ENCODE data around the gene SPATA6L. TPM values are rescaled to one million over a fixed set of nuclear protein-coding genes. Genes with fewer than 3 reads are reported as not detected.

Gene SPATA6L
- total and polyA plus RNA-seq, 11 donors, result 0.14 to 2.1 (median 0.55) TPM; not detected in 1

DNA sequence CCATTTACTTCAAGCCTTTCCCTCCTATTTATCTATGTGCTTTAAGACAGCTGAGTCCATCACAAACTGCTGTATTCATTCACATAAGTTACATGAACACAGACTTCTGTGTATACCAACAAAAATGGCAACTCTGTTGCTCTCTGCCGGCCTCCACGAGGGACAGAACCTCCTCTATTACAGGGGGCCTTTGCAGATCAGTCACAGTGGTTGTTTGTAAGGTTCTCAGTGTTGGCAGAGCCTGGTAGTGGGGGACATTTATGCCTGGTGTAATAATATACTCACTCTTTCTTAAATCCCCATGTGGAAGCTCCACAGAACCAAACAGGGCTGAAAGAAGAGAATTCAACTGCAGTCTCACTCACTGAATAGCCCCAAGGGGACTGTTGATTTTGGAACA is 99.5 kb downstream of the SPATA6L start:
- no peaks in the 10 kb centered on the region for H3K9me3 ChIP-seq
- no peaks in the 10 kb centered on the region for H3K4me1 ChIP-seq
- no peak for TF ChIP-seq POLR2A (IDR thresholded peaks at IDR 0.05)
- H3K36me3 ChIP-seq, result peaks cover 0 to 2% (median 0%) of the 10 kb centered on the region in 9 donors
- DNase-seq (no peak), ATAC-seq (no peak)
- no peaks in the 10 kb centered on the region for H3K27me3 ChIP-seq
- H3K27ac ChIP-seq, result no peak overlapping the region
- WGBS, 4 donors, result 85 to 98% (median 88%) methylated on average over 2 of the region's 2 CpGs
- H3K4me3 ChIP-seq, result no peak overlapping the region
- intact Hi-C loops (cut with DNase I), result no loop called here

DNA sequence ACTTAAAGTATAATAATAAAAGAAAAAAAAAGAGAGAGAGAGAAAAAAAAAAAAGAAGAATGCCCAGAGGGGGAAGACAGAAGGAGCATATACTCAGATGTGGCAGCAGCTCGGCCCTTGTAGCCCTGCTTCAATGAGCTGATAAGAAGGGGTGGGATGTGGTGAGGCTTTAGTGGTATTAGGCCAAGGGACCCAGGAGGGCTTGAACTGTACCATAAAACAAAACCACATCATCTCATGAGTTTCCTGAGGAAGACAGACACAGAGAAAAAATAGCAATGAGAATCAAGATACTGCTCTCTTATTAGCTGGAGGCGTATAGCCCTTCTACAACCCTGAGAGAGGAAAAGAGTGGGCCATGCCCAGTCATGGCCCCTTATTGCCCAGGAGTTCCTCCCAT is 103.2 kb downstream of the SPATA6L start:
- Histone ChIP-seq H3K27ac (no peak overlapping the region), H3K27me3 (no peaks in the 10 kb centered on the region), H3K4me3 (no peak overlapping the region), H3K9me3 (no peaks in the 10 kb centered on the region), H3K4me1 (peaks cover 0 to 15% (median 6%) of the 10 kb centered on the region in 12 donors), H3K36me3 (peaks cover 0 to 2% (median 0%) of the 10 kb centered on the region in 9 donors)
- intact Hi-C loops (cut with DNase I), result no loop called here
- DNase-seq, result no peak
- ATAC-seq, result no peak
- TF ChIP-seq POLR2A (IDR thresholded peaks at IDR 0.05), result no peak
- TF ChIP-seq, protein P1, sequence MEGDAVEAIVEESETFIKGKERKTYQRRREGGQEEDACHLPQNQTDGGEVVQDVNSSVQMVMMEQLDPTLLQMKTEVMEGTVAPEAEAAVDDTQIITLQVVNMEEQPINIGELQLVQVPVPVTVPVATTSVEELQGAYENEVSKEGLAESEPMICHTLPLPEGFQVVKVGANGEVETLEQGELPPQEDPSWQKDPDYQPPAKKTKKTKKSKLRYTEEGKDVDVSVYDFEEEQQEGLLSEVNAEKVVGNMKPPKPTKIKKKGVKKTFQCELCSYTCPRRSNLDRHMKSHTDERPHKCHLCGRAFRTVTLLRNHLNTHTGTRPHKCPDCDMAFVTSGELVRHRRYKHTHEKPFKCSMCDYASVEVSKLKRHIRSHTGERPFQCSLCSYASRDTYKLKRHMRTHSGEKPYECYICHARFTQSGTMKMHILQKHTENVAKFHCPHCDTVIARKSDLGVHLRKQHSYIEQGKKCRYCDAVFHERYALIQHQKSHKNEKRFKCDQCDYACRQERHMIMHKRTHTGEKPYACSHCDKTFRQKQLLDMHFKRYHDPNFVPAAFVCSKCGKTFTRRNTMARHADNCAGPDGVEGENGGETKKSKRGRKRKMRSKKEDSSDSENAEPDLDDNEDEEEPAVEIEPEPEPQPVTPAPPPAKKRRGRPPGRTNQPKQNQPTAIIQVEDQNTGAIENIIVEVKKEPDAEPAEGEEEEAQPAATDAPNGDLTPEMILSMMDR (IDR thresholded peaks at IDR 0.05), result no peak
- WGBS, 4 donors, result 89 to 95% (median 90%) methylated on average over 2 of the region's 2 CpGs

DNA sequence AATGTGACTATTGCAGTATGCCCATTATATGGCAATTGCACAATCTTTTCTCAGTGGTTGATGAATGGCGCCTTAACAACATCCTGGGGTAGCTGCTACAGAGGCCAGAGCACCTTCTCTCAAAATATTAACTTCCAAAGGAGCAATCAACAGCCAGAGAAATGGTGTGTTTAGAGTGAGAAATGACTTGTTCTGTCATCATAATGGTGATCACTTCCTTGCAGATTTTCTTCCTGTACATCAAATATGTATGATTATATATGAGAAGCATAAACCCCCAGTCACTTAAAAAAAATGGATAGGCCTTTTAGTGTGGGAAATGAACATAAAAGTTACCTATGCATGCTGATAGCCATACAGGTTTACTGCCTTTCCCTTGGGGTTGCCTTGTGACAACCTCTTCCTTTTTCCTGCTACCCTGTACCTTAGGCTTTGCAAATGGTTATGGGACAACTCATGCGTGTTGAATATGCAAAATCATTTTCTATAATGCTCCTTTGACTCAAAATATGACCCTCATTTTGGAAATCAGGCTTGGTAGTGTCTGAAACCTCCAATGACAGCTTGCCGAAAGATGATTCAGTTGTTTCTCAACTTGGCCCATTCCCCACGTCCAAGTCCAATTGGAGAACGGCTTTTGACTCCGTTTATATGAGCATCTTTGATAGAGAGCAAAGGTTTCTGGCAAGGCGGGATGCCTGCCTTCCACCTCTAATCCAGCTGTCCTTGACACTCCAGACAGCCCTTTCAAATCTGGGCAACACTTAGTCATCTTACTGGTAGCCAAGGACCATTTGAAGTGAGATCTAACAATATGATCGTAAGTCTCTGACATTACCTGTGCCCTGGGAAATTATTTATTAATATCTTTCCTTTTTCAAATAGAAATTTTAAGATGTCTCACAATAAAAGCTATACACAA is 106.8 kb downstream of the SPATA6L start:
- Histone ChIP-seq H3K27me3 (no peaks in the 10 kb centered on the region), H3K4me1 (peaks cover 0 to 22% (median 11%) of the 10 kb centered on the region in 12 donors), H3K36me3 (peaks cover 0 to 2% (median 0%) of the 10 kb centered on the region in 9 donors), H3K9me3 (no peaks in the 10 kb centered on the region), H3K4me3 (no peak overlapping the region), H3K27ac (peak overlapping the region in 1 of 12 donors; percentile 63)
- TF ChIP-seq POLR2A (IDR thresholded peaks at IDR 0.05), result no peak
- 67 to 79% (median 71%) methylated on average over 8 of the region's 8 CpGs for WGBS, 4 donors
- intact Hi-C loops (cut with DNase I), result loop anchor here in 2 of 10 donors (10.0 kb wide), 1 partner anchor 65 kb away; the partner anchor contains the start of gene SLC1A1 (in 2 of the 2)
- ATAC-seq, result peak in 1 of 4 donors; percentile 33
- no peak for DNase-seq

DNA sequence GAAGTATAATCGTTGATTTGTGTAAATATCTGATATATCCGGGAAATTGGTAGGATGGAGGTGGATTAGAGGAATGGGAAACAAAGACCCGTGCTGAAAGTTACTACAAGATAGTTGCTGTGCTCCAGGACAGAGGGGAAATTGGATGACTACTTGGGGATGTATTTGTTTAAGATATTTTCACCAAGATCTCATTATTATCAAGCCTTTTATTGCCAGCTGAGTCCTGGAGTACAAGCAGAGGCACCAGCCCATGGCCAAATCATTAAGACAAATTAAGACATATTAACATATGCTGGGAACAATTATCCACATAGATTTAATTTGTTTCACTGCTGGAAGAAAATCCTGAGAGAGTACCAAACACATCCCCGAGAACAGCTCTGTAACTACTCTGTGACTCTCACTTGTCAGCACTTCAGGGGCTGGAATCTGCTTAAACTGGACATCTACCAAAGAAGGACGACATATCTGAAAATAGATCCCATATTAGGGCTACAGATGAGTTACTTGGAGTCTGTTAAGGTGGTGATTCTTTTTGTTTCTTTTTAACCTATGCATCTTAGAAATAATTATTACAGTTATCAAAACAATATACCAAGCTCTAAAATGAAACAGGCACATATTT is 107.8 kb downstream of the SPATA6L start:
- ATAC-seq, result peak; percentile 81 to 84 (median 82)
- no peak overlapping the region for H3K4me3 ChIP-seq
- peak overlapping the region in 1 of 12 donors; percentile 63 for H3K27ac ChIP-seq
- no peaks in the 10 kb centered on the region for H3K36me3 ChIP-seq
- H3K4me1 ChIP-seq, result peaks cover 0 to 29% (median 15%) of the 10 kb centered on the region in 12 donors
- TF ChIP-seq POLR2A (IDR thresholded peaks at IDR 0.05), result no peak
- TF ChIP-seq, protein P1 (IDR thresholded peaks at IDR 0.05), result no peak
- H3K9me3 ChIP-seq, result no peaks in the 10 kb centered on the region
- no peaks in the 10 kb centered on the region for H3K27me3 ChIP-seq
- DNase-seq, result no peak
- intact Hi-C loops (cut with DNase I), result loop anchor here in 2 of 10 donors (10.0 kb wide), 1 partner anchor 64 kb away; the partner anchor contains the start of gene SLC1A1 (in 2 of the 2)
- 40 to 50% (median 49%) methylated on average over 5 of the region's 5 CpGs for WGBS, 4 donors
